K562 (cell line): ENCODE data around the gene MBLAC2. TPM values are rescaled to one million over a fixed set of nuclear protein-coding genes. Genes with fewer than 3 reads are reported as not detected.

Source experiments
- BRD9 ChIP-seq: fragments of 450-650 bp; IDR thresholded peaks from 2 replicates; pipeline ENCODE4 v1.6.1; 2018; ENCODE audit warnings: low read depth; ENCODE audit not compliant: partially characterized antibody
- E2F4 ChIP-seq: sonication (generic); formaldehyde crosslinking; IDR thresholded peaks from 2 replicates; pipeline ENCODE4 v1.8.0; 2022; ENCODE audit warnings: mild to moderate bottlenecking, low read depth, missing genetic modification reagents
- FOXP4 ChIP-seq: sonication (generic); formaldehyde crosslinking; IDR thresholded peaks from 2 replicates; pipeline ENCODE4 v1.8.0; 2022; ENCODE audit warnings: mild to moderate bottlenecking, missing genetic modification reagents, borderline replicate concordance
- KHSRP ChIP-seq: fragments of 450-650 bp; IDR thresholded peaks from 2 replicates; pipeline ENCODE4 v1.6.1; 2017
- KLF6 ChIP-seq: fragments of 250-450 bp; sonication (Bioruptor Pico); IDR thresholded peaks from 2 replicates; pipeline ENCODE4 v1.4.0; 2020; ENCODE audit warnings: mild to moderate bottlenecking, moderate library complexity, borderline replicate concordance
- MTA1 ChIP-seq: fragments of 450-650 bp; IDR thresholded peaks from 2 replicates; pipeline ENCODE4 v1.6.1; 2017; ENCODE audit warnings: borderline replicate concordance
- MYBL2 ChIP-seq, 2 experiments: fragments of 450-650 bp in 1 of 2; sonication (generic) in 1 of 2; formaldehyde crosslinking in 1 of 2; IDR thresholded peaks; 2 replicates each; pipeline versions ENCODE4 v1.6.1 to v1.8.1; 2017 to 2022; ENCODE audit warnings: borderline replicate concordance in 1 of 2, inconsistent platforms in 1 of 2, low read depth in 1 of 2, mild to moderate bottlenecking in 1 of 2, missing genetic modification reagents in 1 of 2, moderate library complexity in 1 of 2
- PHF8 ChIP-seq: fragments of 200-600 bp; sonication (generic); IDR thresholded peaks from 2 replicates; pipeline ENCODE4 v1.6.1; 2012; ENCODE audit warnings: mixed run types, mild to moderate bottlenecking, inconsistent platforms, low read length, moderate library complexity, borderline replicate concordance
- POLR2B ChIP-seq: fragments of 450-650 bp; IDR thresholded peaks from 2 replicates; pipeline ENCODE4 v1.6.1; 2018; ENCODE audit warnings: low read depth; ENCODE audit not compliant: partially characterized antibody
- RBFOX2 ChIP-seq: fragments of 200-400 bp; formaldehyde crosslinking; IDR thresholded peaks from 2 replicates; pipeline ENCODE4 v1.6.1; 2017; ENCODE audit warnings: low read depth, mild to moderate bottlenecking, low read length, moderate library complexity
- RBM14 ChIP-seq: fragments of 200-400 bp; formaldehyde crosslinking; IDR thresholded peaks from 2 replicates; pipeline ENCODE4 v1.6.1; 2018; ENCODE audit warnings: low read depth, mild to moderate bottlenecking, low read length, moderate library complexity, borderline replicate concordance; ENCODE audit not compliant: insufficient read depth
- RBM22 ChIP-seq: fragments of 200-400 bp; formaldehyde crosslinking; IDR thresholded peaks from 2 replicates; pipeline ENCODE4 v1.6.1; 2018; ENCODE audit warnings: low read length, low read depth; ENCODE audit not compliant: poor library complexity, severe bottlenecking
- TAF1 ChIP-seq: IDR thresholded peaks from 2 replicates; pipeline ENCODE4 v1.6.1; 2011; ENCODE audit warnings: mild to moderate bottlenecking, low read length, moderate library complexity; ENCODE audit not compliant: insufficient read depth, control insufficient read depth, severe bottlenecking; ENCODE audit errors: extremely low read depth
- USF1 ChIP-seq: sonication (generic); formaldehyde crosslinking; IDR thresholded peaks from 2 replicates; pipeline ENCODE4 v1.9.0; 2022; ENCODE audit warnings: mild to moderate bottlenecking, missing genetic modification reagents
- ZBTB12 ChIP-seq: fragments of 250-450 bp; sonication (Bioruptor Pico); IDR thresholded peaks from 2 replicates; pipeline ENCODE4 v1.4.0; 2020
- ZKSCAN8 ChIP-seq: fragments of 200-800 bp; sonication (Bioruptor generic); IDR thresholded peaks from 2 replicates; pipeline ENCODE4 v1.6.1; 2016; ENCODE audit warnings: missing genetic modification characterization, missing compliant biosample characterization
- ZNF146 ChIP-seq: IDR thresholded peaks from one replicate; pipeline ENCODE4 v1.6.1; 2018; ENCODE audit warnings: missing compliant biosample characterization; ENCODE audit not compliant: unreplicated experiment
- ZNF175 ChIP-seq: fragments of 200-800 bp; sonication (Bioruptor generic); IDR thresholded peaks from 2 replicates; pipeline ENCODE4 v1.6.1; 2016; ENCODE audit warnings: low read depth, mild to moderate bottlenecking, missing genetic modification characterization, missing compliant biosample characterization
- ZNF436 ChIP-seq: fragments of 250-450, 450-650 bp; sonication (Bioruptor Pico); formaldehyde crosslinking; IDR thresholded peaks from 2 replicates; pipeline ENCODE4 v1.7.0; 2020; ENCODE audit warnings: mild to moderate bottlenecking
- ZNF584 ChIP-seq: fragments of 200-800 bp; sonication (Bioruptor generic); IDR thresholded peaks from 2 replicates; pipeline ENCODE4 v1.6.1; 2016; ENCODE audit warnings: low read depth, mild to moderate bottlenecking, missing genetic modification characterization, missing compliant biosample characterization
- ZNF695 ChIP-seq: fragments of 450-650 bp; formaldehyde crosslinking; IDR thresholded peaks from 2 replicates; pipeline ENCODE4 v1.4.0; 2020; ENCODE audit warnings: mild to moderate bottlenecking, moderate library complexity
- polyA plus RNA-seq, 8 experiments: library from polyadenylated mRNA; depleted of rRNA in 4 of 8; stranded (reverse) in 5 of 8; unstranded in 3 of 8; fragments of >200 nt; fragmentation: Nextera tagmentation in 2 of 8; fragmentation: Illumina TruSeq in 1 of 8; extraction: Ambion mirVana in 2 of 8; extraction: Trizol in 1 of 8; gene quantifications; 2 replicates each; pipeline versions ENCODE4 v1.2.1 to v1.2.3, GENCODE V29; 2011 to 2014; ENCODE audit warnings: inconsistent platforms in 1 of 8, missing spikeins in 1 of 8
- total RNA-seq, 7 experiments: library from RNA; depleted of rRNA in 6 of 7; stranded (reverse); fragments of >200 nt in 6 of 7; fragmentation: Illumina TruSeq in 2 of 7; extraction: Trizol in 2 of 7; gene quantifications; 2 replicates each; pipeline versions ENCODE4 v1.2.1 to v1.2.3, GENCODE V29; 2011 to 2021; ENCODE audit warnings: low replicate concordance in 1 of 7

Gene MBLAC2
- total and polyA plus RNA-seq, 9 of the 15 experiments (the other 6 are each of a cell fraction or from before 2014, with no cell fraction given): 2.4 to 13.1 (median 10.3) TPM

- TF ChIP-seq FOXP4 (CRISPR knock-in tag): no peak
- TF ChIP-seq USF1 (CRISPR knock-in tag): no peak
- TF ChIP-seq ZBTB12: no peak
- no peak for TF ChIP-seq ZNF436 (CRISPR knock-in tag)
- no peak for TF ChIP-seq RBM22
- no peak for TF ChIP-seq ZNF175 (CRISPR knock-in tag)
- TF ChIP-seq ZNF146 (CRISPR knock-in tag): no peak
- TF ChIP-seq KHSRP: no peak
- TF ChIP-seq ZNF584 (CRISPR knock-in tag): no peak
- peak; percentile 92 for TF ChIP-seq POLR2B
- TF ChIP-seq MTA1: no peak
- peak; percentile 92 for TF ChIP-seq RBFOX2
- peak; percentile 68 for TF ChIP-seq MYBL2 (IDR thresholded peaks at IDR 0.05; ENCODE audit: low read depth)
- TF ChIP-seq MYBL2 (CRISPR knock-in tag; IDR thresholded peaks at IDR 0.05; ENCODE audit: borderline replicate concordance): no peak
- TF ChIP-seq RBM14: no peak
- peak; percentile 99 for TF ChIP-seq PHF8
- TF ChIP-seq BRD9: peak; percentile 85
- peak; percentile 53; the same call in 1 of the 2 replicates for TF ChIP-seq KLF6 (CRISPR knock-in tag)
- 0 out of 2 replicates have a peak, but pooled peaks have one; percentile 10 for TF ChIP-seq E2F4
- TF ChIP-seq ZKSCAN8 (CRISPR knock-in tag): no peak
- TF ChIP-seq TAF1: peak; percentile 96
- TF ChIP-seq ZNF695: peak; percentile 72; the same call in 1 of the 2 replicates
These were observed 65.0 kb downstream of the MBLAC2 start, which contains the start of gene CETN3 (continued) for GRCh38 chr5:90409318-90410177.
